ENCODE results near the gene SLC38A3. TPM values are rescaled to one million over a fixed set of nuclear protein-coding genes. Genes with fewer than 3 reads are reported as not detected.
A peak's percentile ranks its signal among the peaks of the same experiment; 100 is the strongest.

SLC38A3 gene
- total and polyA plus RNA-seq, 2 donors (not counting 1 experiment from before 2014, with no cell fraction given): not detected

GRCh38 chr3:50205413-50206276 lies 574 bp downstream of the SLC38A3 start:
- DNase-seq: peak; percentile 66
- Histone ChIP-seq H3K9ac (ENCODE audit: low read length) (no peak overlapping the region), H3K36me3 (replicated peaks in 1 of 2; ENCODE audit: control extremely low read depth in 1 of 2, control insufficient read depth in 1 of 2, extremely low read depth in 1 of 2, insufficient read depth in 2 of 2, low read length in 1 of 2) (no peaks in the 10 kb centered on the region), H3K4me2 (replicated peaks; ENCODE audit: low read depth, low read length, poor library complexity, severe bottlenecking) (peak overlapping the region; percentile 74), H3K27ac (ENCODE audit: low read length in 2 of 2) (no peak overlapping the region), H3K4me3 (ENCODE audit: control extremely low read depth in 1 of 5, extremely low read depth in 1 of 5, insufficient read depth in 1 of 5, low read depth in 2 of 5, low read length in 4 of 5) (peak overlapping the region in 3 of 5 experiments; percentile 9 to 25 (median 10)), H3K4me1 (ENCODE audit: control insufficient read depth in 2 of 2, insufficient read depth in 2 of 2, low read length in 2 of 2) (peaks cover 15 to 23% of the 10 kb centered on the region in 2 donors), H3K9me3 (ENCODE audit: control extremely low read depth in 1 of 3, control insufficient read depth in 2 of 3, insufficient read depth in 1 of 3, low read length in 2 of 3) (peaks cover 0 to 14% (median 0%) of the 10 kb centered on the region in 3 donors), H4K20me1 (ENCODE audit: control insufficient read depth, insufficient read depth, low read length, poor library complexity, severe bottlenecking) (no peaks in the 10 kb centered on the region), H3K27me3 (replicated peaks in 1 of 4; ENCODE audit: control extremely low read depth in 1 of 4, control insufficient read depth in 3 of 4, insufficient read depth in 4 of 4, low read length in 3 of 4) (peaks cover 0 to 63% (median 26%) of the 10 kb centered on the region in 4 experiments), H3K79me2 (ENCODE audit: control insufficient read depth, insufficient read depth, low read length) (no peaks in the 10 kb centered on the region), H2AFZ (ENCODE audit: insufficient read depth, low read depth, low read length, poor library complexity, severe bottlenecking) (peak overlapping the region; percentile 56)
- no peak overlapping the region for H3K27ac Mint-ChIP-seq
- TF ChIP-seq CTCF (IDR thresholded peaks at IDR 0.05) (no peak), EZH2 (IDR thresholded peaks at IDR 0.05; ENCODE audit: borderline replicate concordance, insufficient read depth, low read depth, low read length, poor library complexity, severe bottlenecking) (peak; percentile 77)
- peak overlapping the region; percentile 47 for H3K4me3 Mint-ChIP-seq
- ChIA-PET CTCF (interaction anchor here (0.5 to 4.3 kb wide), 2 partner anchors 11 to 152 kb away, joined by 4 to 27 read pairs; no protein-coding TSS in a partner anchor), POLR2A (no interaction called here)
- peaks cover 2% of the 10 kb centered on the region for H3K4me1 Mint-ChIP-seq
- H3K27me3 Mint-ChIP-seq: peaks cover 43% of the 10 kb centered on the region
- ATAC-seq (ENCODE audit: low read depth): peak; percentile 74
- H3K9me3 Mint-ChIP-seq (ENCODE audit: insufficient read depth): no peaks in the 10 kb centered on the region
- WGBS (ENCODE audit: insufficient coverage): 2% methylated on average over 62 of the region's 67 CpGs
- intact Hi-C loops (cut with micrococcal nuclease): no loop called here

Measured in B cell (primary cell).